HG02943 (cell line): ENCODE measurements around the gene PARP2.

Experiments used
- ATAC-seq: cut with Tn5 transposase; IDR thresholded peaks from one replicate; pipeline ENCODE4 v1.9.1; 2021; ENCODE audit warnings: mild to moderate bottlenecking, low read depth, moderate library complexity; ENCODE audit not compliant: unreplicated experiment

Gene PARP2

GRCh38 chr14:20391505-20391904 is 48.1 kb downstream of the PARP2 start:
- no peak for ATAC-seq

- ATAC-seq: no peak
Measured at GRCh38 chr14:20397511-20397910, 54.1 kb downstream of the PARP2 start.

DNA sequence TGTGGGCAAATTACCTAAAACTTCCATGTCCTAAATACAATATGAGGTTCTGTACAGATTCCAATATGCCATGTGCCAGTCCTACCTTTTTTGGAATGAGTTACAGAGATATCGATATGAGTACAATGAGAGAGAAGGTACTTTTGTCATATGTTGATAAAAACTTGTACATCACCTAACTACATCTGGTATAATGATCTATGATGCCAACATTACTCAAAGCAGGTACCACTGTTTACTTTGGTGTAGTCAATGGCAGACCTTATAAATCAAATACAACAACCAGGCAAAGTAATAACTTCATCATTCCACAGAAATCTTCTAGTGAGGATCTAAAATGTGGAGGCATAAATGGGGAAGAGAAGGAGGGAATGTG is 57.1 kb downstream of the PARP2 start:
- no peak for ATAC-seq

- no peak for ATAC-seq
Measured at GRCh38 chr14:20400965-20401593, 57.6 kb downstream of the PARP2 start.

DNA sequence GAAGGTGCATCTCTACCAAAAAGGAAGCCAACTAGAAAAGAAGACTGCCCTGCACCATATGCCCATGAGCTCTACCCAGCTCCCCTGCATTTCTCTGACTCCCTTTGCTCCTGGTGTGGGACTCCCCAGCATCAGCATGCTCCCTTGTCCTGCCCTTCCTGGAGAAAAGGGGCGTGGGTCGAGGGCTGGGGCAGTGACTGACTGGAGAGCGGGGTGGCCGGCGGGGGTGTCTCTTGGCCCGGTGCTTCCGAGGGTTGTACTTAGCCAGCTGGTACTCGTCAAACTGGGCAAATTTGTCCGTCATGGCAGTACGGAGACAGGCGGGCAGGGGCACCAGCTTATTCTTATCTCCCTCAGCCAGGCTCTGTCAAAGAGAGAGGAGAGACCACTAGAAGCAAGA is 60.1 kb downstream of the PARP2 start:
- no peak for ATAC-seq
